Stimulated activated CD4-positive, alpha-beta T cell treated with anti-CD3 and anti-CD28 coated beads, Interleukin-1b, Interleukin-23, amount 100 ng/mL, for 48 hours (primary cell): ENCODE data around the gene EGF.

Experiments used
- DNase-seq: peaks from one replicate; pipeline ENCODE4 v3.0.0-alpha.2; 2020

The EGF gene

DNA sequence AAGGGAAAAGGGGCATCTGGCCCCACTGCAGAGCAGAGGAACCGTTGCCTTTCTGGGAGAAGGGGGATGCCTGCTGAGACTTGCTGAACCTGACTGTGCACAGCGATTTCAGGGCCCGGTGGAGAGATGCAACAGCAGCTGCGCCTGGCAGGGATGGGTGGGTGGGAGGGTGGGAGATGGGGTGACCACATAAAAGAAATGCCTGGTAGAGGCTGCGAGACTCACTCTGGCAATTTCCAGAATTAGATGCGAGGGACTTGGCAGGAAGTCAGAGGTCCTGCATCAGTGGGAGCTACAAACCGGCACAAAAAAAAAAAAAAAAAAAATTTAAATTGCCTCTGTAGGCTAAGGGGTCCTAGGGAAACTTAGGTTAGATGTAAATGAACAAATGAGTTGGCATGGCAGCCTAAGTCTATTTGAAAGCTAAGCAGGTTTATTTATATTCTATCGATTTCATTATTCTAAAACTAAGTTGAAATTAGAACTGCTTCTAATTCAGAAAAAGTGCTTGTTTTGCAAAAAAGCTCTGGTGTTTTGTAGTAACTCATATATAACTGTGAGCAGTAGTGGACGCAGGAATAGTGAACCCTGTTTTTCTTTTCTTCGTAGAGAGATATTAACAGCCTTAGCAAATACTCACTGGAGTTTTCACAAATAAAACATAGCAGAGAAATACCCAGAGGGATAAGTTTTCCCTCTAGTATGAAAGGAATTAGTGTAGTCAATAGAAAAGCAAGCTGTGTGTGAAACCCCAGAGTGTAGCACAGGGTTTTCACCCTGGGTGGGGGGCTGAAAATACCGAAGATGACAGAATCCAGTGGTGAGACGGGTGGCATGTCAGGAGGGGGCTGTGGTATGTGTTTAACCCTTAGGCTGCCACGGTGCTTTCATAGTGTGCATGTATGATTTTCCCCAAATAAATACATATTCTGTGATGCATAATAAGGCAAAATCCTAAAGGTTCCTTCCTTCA, 130.1 kb downstream of the EGF start:
- DNase-seq: no peak

DNA sequence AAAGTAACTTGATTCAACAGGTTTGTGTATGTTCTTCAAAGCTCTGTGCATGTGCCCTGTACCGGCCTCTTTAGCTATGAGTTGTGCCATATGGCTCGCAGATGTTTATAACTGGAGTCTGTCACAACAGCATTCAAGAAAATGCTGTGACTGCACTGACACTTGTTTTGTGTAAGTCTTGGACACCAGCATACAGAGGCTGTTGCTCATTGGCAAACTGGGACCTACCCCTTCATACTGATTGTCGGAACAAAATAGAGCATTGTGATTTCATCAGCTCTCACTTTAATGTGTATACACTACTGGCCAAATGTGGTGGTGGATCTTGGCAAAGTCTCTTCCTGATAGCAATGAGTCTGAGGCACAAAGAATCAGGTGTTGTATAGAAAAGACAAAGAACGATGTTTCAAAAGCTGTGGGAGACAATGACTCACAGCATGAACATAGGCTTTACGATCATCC, 133.9 kb downstream of the EGF start:
- no peak for DNase-seq

DNA sequence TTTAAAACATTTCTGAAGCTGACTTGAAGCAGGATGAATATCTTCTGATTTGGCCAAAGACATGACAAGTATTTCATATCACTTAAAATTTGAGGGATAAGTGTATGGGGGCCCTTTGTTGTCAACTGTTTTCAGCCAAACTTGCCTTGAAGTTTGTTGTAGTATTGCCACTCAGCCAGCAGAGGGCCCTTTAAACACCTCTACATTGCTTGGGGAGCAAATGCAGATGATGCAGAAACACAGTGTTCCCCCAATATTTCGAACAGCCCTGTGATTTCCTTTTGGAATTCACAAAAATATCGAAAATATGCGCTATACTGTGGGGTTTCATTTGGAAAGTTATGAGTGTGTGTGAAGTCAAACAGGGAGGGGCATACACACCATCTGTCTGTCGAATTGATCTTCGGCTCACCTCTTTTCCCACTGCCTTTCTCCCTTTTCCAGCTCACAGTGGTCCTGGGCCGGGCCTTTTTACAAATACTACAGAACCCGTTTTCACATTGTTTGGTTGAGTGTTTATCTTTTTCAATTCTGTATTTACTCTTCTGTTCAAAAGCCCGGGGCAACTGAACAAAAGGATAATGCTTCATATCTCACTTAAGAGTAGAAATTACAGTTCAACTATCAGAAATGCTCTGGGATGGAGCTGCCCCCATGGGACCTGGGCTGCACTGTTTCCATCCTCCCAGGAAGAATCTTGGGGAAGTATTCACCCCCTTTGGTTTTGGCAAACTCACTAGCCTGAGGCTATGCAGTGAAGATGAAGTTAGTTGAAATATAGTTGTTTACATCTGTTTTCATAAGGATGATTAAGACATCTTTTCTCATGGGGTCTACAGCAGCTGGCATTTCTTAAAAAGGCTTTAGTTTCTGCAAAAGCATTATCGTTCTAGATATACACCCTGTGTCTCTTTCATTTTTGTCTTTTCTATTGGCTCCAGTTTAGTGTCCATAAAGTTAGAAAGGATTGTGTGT, 137.6 kb downstream of the EGF start:
- peak; percentile 34 for DNase-seq

DNA sequence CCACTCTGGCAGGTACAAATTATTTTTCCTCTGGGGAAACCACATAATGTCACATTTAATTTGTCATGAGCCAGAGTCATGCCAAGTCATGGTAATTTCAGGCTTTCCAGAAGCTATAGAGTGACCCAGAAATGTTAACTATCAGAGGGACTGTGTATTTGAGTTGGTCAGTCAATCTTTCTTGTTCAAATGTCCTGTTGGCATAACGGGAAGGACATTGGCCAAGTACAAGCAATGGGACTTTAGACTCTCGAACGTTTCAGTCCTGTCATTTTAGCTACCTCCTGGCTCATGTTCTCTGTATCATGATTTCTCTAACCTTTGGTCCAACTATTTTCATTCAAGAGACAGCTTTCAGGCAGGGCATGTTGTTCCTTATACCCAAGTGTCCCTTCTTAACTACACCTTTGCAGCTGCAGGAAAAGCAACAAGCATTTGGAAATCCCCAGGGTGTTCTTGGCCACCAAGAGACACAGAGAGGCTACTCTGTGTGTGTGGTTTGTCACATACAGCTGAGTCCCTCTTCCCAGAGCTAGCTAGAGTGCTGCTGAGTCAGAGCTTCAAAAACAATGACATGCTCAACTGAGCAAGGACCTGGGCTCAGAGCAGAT, 142.6 kb downstream of the EGF start:
- peak; percentile 7 for DNase-seq

DNA sequence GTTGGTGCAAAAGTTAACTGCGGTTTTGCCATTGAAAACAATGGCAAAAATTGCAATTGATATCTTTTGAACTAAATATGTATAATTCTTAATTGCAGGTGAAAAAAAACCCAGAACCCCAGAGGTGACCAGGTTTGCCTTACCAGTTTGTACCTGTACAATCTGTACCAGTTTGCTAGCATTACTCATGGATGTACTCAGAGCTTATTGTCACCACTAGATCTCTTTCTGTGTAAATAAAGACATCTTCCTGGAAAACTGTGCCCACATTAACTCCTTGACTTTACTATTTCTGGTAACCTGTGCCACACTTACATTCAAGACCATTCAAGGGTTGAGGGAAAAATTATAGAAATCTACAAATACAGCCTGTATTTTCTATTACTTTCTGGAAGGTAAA, 146.0 kb downstream of the EGF start:
- no peak for DNase-seq

DNA sequence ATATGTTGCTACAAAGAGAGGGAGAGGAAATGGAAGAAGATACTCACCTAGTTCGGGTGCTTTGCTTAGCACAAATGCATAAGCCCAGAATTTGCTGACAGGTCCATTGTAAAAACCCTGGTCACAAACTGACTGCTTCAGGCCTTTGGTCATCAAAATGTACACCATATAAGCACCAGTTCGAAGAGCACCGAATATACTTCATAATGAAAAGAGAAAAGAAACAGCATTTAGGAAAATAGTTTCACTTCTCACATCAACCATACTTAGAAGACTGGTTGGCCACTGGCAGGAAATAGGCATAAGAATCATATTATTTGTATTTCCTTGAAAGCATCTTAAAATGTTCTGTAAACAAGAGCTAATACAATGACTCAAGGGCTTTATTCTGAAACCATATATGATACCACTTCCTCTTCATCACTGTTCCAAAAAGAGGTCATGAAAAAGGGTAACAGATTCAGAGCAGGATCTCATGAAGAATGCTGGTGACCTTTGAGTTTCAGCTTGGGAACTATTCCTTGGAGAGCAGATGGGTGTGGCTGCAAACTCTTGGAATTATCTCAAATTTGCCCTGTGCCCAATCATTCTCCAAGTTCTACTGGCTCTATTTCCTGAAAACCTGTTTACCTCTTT, 147.0 kb downstream of the EGF start:
- DNase-seq: no peak

DNA sequence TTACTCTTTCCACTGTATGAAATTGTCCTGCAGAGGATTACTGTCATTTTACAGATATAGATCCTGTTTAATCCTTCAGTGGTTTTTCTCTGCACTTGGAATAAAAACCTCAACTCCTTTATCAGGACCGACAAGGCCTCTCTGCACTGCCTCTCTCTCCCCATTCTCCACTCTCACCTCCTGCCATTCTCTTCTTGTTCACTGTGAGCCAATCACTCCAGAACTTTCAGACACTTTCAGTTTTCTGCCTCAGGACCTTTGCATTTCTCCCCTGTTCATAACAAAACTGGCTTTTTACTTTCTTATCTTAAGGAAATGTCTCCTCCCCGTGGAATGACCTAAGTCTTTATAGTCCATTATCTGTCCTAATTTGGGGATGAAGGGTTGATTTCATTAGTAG, 148.4 kb downstream of the EGF start:
- no peak for DNase-seq
